Stomach (tissue), 9 donors: ENCODE measurements around the gene POMT2. TPM values are rescaled to one million over a fixed set of nuclear protein-coding genes. Genes with fewer than 3 reads are reported as not detected.

Source experiments
- DNase-seq, 2 donors: peaks; one replicate each; pipeline versions ENCODE4 v3.0.0 to v3.0.0-alpha.2; 2013 to 2019
- H3K27ac ChIP-seq, 5 donors: fragments of 200-600 bp in 4 of 5; sonication (generic) in 4 of 5; one replicate each; pipeline ENCODE4 v1.5.1; 2013 to 2019; ENCODE audit warnings: mild to moderate bottlenecking in 1 of 5, moderate library complexity in 1 of 5
- H3K27me3 ChIP-seq, 3 donors: fragments of 200-600 bp; sonication (generic); one replicate each; pipeline ENCODE4 v1.5.1; 2017 to 2019; ENCODE audit warnings: mixed run types in 1 of 3
- H3K36me3 ChIP-seq, 4 donors: fragments of 200-600 bp; sonication (generic); 1 replicate in 3 of 4; 2 replicates in 1 of 4; pipeline ENCODE4 v1.5.1; 2016 to 2019
- H3K4me1 ChIP-seq, 4 donors: fragments of 200-600 bp; sonication (generic); one replicate each; pipeline ENCODE4 v1.5.1; 2016 to 2019
- H3K4me3 ChIP-seq, 4 donors: fragments of 200-600 bp; sonication (generic) in 3 of 4; one replicate each; pipeline ENCODE4 v1.5.1; 2016 to 2019; ENCODE audit warnings: mild to moderate bottlenecking in 1 of 4
- H3K9me3 ChIP-seq, 4 donors: fragments of 200-600 bp; sonication (generic); one replicate each; pipeline ENCODE4 v1.5.1; 2016 to 2019
- CTCF ChIP-seq, 7 experiments: fragments of 450-650 bp in 4 of 7; fragments of 200-600 bp in 3 of 7; sonication (generic) in 3 of 7; IDR thresholded peaks; one replicate each; pipeline ENCODE4 v1.5.1; 2016 to 2019; ENCODE audit warnings: antibody characterized with exemption in 7 of 7, control low read depth in 2 of 7, mild to moderate bottlenecking in 1 of 7
- EP300 ChIP-seq: sonication (generic); formaldehyde crosslinking; IDR thresholded peaks from one replicate; pipeline ENCODE4 v1.6.1; 2017; ENCODE audit warnings: antibody characterized with exemption
- POLR2A ChIP-seq, 4 donors: fragments of 450-650 bp; IDR thresholded peaks; one replicate each; pipeline ENCODE4 v1.6.1; 2016; ENCODE audit warnings: antibody characterized with exemption in 4 of 4, control low read depth in 2 of 4, mild to moderate bottlenecking in 1 of 4, moderate library complexity in 1 of 4
- POLR2AphosphoS5 ChIP-seq, 3 donors: sonication (generic); formaldehyde crosslinking; IDR thresholded peaks; one replicate each; pipeline ENCODE4 v1.6.1; 2016; ENCODE audit warnings: antibody characterized with exemption in 3 of 3
- WGBS, 5 donors: extraction: QIAGEN DNeasy Blood & Tissue Kit in 3 of 5; methylation state at CpG; one replicate each; pipeline versions ENCODE4 v1.1.5 to v1.1.7; 2013 to 2018; 5-methylcytosine and 5-hydroxymethylcytosine counted together
- intact Hi-C: fragments of 100-400 bp; cut with DNase I; formaldehyde crosslinking; loops from one replicate; pipeline ENCODE4 v1.15.1; 2023; ENCODE audit warnings: low total_unique reads
- polyA plus RNA-seq, 3 donors: library from polyadenylated mRNA; stranded (reverse); fragments of 200-250 nt; gene quantifications; one replicate each; pipeline ENCODE4 v1.2.3, GENCODE V29; 2013
- total RNA-seq, 5 donors: library from RNA; depleted of rRNA; stranded (reverse); fragments of >200 nt; gene quantifications; one replicate each; pipeline versions ENCODE4 v1.1.0 to v1.2.3, GENCODE V29; 2014 to 2016
- donor health status: healthy with polysubstance abuse.
- donor health status: Bipolar disorder and iron deficiency.
- donor health status: healthy.

Gene POMT2
- total and polyA plus RNA-seq, 8 donors: 7.3 to 33.8 (median 12.2) TPM

- Histone ChIP-seq H3K27ac (no peak within 1 kb of the TSS), H3K4me3 (peak within 1 kb of the TSS in 1 of 4 donors; percentile 6), H3K27me3 (peaks cover 8 to 67% (median 32%) of the 10 kb centered on the region in 3 donors), H3K36me3 (peaks cover 0 to 18% (median 2%) of the 10 kb centered on the region in 4 donors), H3K4me1 (peaks cover 0 to 17% (median 9%) of the 10 kb centered on the region in 4 donors), H3K9me3 (peaks cover 0 to 23% (median 17%) of the 10 kb centered on the region in 4 donors)
- intact Hi-C loops: no loop called here
- TF ChIP-seq EP300 (no peak), CTCF (IDR thresholded peaks at IDR 0.05) (no peak), POLR2A (IDR thresholded peaks at IDR 0.05) (no peak), POLR2AphosphoS5 (IDR thresholded peaks at IDR 0.05) (no peak)
- DNase-seq: no peak
- 15 to 49% (median 18%) methylated on average over 9 to 38 of the region's 38 CpGs for WGBS, 5 donors
These were observed 49.5 kb downstream of the POMT2 start, which contains the start of gene NGB for GRCh38 chr14:77271113-77271710. NGB (minus strand) TSS chr14:77271206; CDS start chr14:77270937, 269 bp downstream.

GRCh38 chr14:77270361-77271112, 50.1 kb downstream of the POMT2 start:
- peaks cover 0 to 11% (median 0%) of the 10 kb centered on the region in 4 donors for H3K36me3 ChIP-seq
- peak in 1 of 2 donors; percentile 16 for DNase-seq
- peaks cover 8 to 67% (median 32%) of the 10 kb centered on the region in 3 donors for H3K27me3 ChIP-seq
- TF ChIP-seq POLR2A (IDR thresholded peaks at IDR 0.05): no peak
- no peak for TF ChIP-seq CTCF (IDR thresholded peaks at IDR 0.05)
- no peak for TF ChIP-seq EP300
- TF ChIP-seq POLR2AphosphoS5 (IDR thresholded peaks at IDR 0.05): no peak
- WGBS, 5 donors: 3 to 7% (median 4%) methylated on average over 26 to 84 of the region's 84 CpGs; no CpG with 5 or more reads in 1 of the 5 donors
- no peak overlapping the region for H3K27ac ChIP-seq
- intact Hi-C loops: no loop called here
- peaks cover 0 to 17% (median 9%) of the 10 kb centered on the region in 4 donors for H3K4me1 ChIP-seq
- peaks cover 0 to 23% (median 17%) of the 10 kb centered on the region in 4 donors for H3K9me3 ChIP-seq
- H3K4me3 ChIP-seq: peak overlapping the region in 1 of 4 donors; percentile 6

GRCh38 chr14:77268989-77269600, 51.6 kb downstream of the POMT2 start:
- H3K27me3 ChIP-seq: peaks cover 8 to 67% (median 32%) of the 10 kb centered on the region in 3 donors
- H3K27ac ChIP-seq: no peak overlapping the region
- H3K4me3 ChIP-seq: no peak overlapping the region
- H3K9me3 ChIP-seq: peaks cover 0 to 23% (median 17%) of the 10 kb centered on the region in 4 donors
- no peak for TF ChIP-seq EP300
- no peaks in the 10 kb centered on the region for H3K36me3 ChIP-seq
- DNase-seq: peak in 1 of 2 donors; percentile 15
- intact Hi-C loops: no loop called here
- 28 to 38% (median 32%) methylated on average over 6 to 8 of the region's 8 CpGs for WGBS, 5 donors
- peaks cover 0 to 17% (median 9%) of the 10 kb centered on the region in 4 donors for H3K4me1 ChIP-seq

GRCh38 chr14:77267937-77268699, 52.6 kb downstream of the POMT2 start:
- no peak overlapping the region for H3K27ac ChIP-seq
- WGBS, 5 donors: 85 to 89% (median 88%) methylated on average over 5 of the region's 5 CpGs
- peaks cover 8 to 66% (median 32%) of the 10 kb centered on the region in 3 donors for H3K27me3 ChIP-seq
- H3K9me3 ChIP-seq: peaks cover 0 to 17% (median 14%) of the 10 kb centered on the region in 4 donors
- no peak for DNase-seq
- TF ChIP-seq EP300: no peak
- TF ChIP-seq CTCF (IDR thresholded peaks at IDR 0.05): no peak
- TF ChIP-seq POLR2AphosphoS5 (IDR thresholded peaks at IDR 0.05): no peak
- TF ChIP-seq POLR2A (IDR thresholded peaks at IDR 0.05): no peak
- H3K4me1 ChIP-seq: peaks cover 0 to 17% (median 9%) of the 10 kb centered on the region in 4 donors
- H3K36me3 ChIP-seq: no peaks in the 10 kb centered on the region
- intact Hi-C loops: no loop called here
- no peak overlapping the region for H3K4me3 ChIP-seq
